ENCODE measurements around the gene SERPINA9.
"Not testable (repeated sequence)": the region's sequence is repeated elsewhere in the genome, so short reads cannot be mapped to it uniquely, and the experiment has no call there.

The SERPINA9 gene, protein sequence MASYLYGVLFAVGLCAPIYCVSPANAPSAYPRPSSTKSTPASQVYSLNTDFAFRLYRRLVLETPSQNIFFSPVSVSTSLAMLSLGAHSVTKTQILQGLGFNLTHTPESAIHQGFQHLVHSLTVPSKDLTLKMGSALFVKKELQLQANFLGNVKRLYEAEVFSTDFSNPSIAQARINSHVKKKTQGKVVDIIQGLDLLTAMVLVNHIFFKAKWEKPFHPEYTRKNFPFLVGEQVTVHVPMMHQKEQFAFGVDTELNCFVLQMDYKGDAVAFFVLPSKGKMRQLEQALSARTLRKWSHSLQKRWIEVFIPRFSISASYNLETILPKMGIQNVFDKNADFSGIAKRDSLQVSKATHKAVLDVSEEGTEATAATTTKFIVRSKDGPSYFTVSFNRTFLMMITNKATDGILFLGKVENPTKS

DNA sequence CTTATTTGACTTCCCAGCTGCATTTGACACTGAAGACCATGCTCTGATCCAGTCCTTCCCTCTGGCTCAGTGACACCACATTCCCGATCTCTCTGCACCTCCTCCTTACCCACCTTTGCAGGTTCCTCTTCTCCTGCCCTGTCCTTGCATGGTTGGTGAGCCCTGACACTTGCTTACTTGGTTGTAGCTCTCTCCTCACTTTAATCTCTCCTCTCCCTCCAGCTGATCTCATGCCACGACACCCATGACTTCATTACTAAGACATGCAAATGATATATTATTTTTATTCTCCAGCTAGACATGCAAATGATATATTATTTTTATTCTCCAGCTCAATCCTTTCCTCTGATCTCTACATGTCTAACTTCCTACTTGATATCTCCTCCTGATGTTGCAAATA lies at the start of gene SERPINA9:
Gene SERPINA9 (minus strand): TSS at position 175 of the 400 bp plus-strand sequence. CDS start 6,357 bp downstream, outside the sequence.
- DNase-seq (ENCODE audit: low read depth): no peak

DNA sequence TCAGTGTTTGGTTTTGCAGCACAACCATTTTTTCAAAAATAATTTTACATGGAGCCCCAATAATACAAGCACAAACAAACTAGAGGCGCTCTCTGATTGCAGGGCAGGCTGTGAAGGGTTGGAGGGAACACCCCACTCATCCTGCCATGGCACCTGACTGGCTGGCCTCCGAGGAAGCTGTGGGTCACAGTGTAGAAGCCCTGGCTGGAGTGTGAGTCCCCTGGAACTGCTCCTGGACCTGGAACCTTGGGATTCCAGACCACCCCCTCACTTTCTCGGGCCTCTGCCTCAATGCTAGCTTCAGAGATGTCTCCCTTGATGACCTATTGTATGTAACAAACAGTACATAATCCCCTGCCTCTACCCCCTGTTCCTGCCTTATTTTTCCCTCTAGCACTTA lies 48.1 kb upstream of the SERPINA9 start:
- no peak for DNase-seq (ENCODE audit: low read depth)

DNA sequence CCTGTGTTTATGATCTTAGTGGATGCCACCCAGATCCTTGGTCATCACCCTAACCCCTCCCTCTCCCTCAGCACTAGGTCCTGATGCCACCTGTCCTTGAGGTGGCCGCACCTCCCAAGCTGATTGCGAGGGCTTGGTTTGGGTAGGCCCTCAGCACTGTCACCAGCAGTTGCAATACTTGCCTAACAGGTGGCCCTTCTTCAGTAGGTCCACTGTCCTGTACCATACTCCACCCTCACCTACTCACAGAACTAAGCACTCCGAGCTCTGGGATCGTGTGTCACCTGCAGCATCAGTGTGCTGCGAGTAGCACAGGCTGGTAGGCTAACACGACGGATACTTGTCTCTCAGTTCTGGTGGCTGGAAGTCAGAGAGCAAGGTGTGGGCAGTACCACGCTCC lies 47.3 kb upstream of the SERPINA9 start:
- DNase-seq (ENCODE audit: low read depth): no peak

DNA sequence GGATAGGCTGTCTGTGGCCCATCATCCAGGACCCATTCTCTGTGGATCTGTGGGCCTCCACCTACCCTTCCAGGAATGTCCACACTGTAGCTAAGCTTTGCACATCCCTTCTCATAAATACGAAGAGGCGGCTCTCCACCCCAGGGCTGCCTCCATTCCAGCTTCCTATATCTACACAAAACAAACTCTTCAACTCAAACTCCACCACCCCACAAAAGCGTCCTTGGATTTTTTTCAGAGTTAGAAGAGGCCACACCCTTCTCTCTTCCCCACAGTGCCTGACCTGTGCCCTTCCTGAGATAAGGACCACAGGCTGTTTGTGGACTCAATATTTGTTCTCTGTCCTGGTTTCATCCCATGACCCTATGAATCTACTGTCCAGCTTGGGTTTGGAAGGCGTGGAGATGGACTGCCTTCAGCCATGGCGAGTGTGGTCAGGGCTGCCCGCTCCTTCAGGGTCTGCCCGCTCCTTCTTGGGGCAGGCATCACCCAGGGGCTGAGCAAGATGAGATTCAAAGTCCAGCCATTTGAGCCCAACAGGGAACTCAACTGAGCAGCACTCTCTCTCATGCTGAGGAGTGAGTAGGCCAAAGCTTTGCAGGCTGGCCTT lies 46.2 kb upstream of the SERPINA9 start:
- no peak for DNase-seq (ENCODE audit: low read depth)

DNA sequence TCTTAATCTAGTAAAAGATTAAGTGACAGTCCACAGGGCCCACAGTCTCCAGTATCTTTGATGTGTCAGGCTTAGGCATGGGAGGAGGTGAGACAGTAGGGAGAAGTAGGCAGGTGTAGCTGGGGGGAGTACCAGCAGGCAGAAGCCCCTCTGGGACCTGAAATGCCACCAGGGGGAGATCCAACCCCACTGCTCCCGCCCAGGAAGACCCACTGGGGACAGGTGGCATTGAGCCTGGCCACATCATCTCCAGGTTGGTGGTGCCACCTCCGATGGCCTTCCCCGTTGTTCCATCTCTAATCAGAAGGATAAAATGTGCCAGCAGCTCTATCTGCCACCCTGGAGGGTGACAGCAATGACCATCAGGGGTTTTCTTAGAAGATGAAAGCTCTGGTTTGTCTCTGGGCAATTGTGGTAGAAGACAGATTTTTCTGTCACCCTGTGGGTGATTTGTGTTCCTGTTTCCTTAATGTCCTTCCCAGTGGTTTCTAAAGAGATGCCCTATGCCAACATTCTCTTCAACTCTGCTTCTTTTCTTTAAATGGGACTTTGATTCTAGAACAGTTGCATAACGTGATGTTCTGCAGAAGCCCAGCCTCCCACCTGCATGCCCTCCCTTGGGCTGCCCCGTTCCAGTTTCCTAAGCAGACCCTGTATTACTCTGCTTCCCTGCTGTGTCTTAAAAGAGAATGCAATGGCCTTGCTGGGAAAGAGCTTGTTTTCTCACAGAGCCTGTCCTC lies 45.5 kb upstream of the SERPINA9 start:
- DNase-seq (ENCODE audit: low read depth): no peak

DNA sequence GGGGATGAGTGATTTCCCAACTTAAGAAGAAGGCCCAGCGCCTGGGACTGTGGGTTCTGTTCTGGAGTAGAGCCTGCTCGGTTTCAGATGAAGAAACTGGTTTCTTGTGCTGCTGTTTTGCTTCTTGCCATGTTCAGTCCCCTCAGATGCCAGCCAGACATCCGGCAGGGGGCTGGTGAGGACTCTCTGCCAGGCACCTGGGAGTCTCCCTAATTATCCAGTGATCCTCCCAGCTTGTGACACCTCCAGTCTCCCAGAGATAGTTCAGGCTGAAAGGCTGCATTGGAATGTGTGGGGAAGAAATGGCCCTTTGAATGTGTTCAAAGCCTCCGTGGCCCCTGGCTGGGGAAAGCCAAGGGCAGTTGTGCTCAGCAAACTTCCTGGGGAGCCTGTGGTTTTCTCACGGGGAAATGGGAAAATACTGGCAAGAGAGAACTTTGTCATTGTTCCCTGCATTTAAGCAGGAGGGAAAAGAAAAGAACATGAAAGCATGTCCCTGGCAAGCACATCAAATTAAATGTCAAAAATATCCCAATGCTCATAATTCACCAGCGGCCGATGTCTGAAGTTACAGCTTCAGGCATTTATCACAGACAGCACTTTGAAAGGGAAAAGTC lies 41.8 kb upstream of the SERPINA9 start:
- no peak for DNase-seq (ENCODE audit: low read depth)

DNA sequence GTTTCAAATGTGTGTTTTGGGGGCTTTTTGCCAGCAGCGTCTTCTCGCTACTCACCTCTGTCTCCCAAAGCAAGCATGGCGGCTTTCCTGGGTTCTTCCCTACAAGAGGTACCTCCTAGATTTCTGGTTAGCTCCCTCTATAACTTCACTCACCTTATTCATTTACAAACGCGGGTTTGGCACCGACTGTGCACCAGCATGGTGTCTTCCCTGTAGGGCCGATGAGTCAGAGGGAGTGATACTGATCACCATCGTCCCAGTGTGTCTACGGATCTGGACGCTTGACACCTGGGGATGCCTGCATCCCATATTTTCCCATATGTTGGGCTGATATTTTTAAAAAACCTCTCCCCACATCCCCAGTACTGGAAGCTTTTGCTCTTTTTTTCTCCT lies 41.2 kb upstream of the SERPINA9 start:
- no peak for DNase-seq (ENCODE audit: low read depth)

DNA sequence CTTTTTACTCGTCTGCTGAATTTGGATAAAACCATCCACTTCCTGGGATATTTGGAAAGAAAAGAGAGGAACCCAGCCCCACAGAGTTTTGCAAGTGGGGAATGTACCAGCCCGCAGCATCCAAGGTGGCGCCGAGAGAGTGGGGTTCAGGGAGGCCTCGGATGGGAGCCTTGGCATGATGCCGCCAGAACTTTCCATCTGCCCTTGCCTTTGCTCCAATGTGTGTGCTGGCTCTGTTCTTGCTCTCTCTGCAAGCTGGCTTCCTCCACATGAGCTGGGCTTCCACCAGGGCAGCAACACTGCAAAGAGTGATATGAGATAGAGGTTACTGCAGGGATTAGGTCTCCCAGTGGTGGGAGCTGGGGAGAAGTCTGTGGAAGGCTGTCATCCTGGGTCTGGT lies 39.9 kb upstream of the SERPINA9 start:
- no peak for DNase-seq (ENCODE audit: low read depth)

DNA sequence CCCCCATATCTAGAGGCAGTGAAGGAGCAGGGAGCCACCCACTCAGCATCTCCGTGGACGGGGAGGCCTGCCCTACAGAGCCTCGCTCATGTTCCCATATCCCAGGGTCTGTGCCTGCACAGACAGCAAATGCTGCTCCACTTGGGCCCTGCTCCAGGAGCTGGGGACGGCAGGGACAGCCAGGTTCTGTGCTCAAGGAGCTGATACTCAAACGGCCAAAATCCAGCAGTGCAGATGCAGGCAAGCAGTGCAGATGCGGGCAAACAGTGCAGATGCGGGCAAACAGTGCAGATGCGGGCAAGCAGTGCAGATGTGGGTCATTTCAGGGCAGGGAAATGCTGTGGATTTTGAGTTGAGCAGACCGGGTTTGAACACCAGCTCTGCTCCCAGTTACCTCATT lies 39.4 kb upstream of the SERPINA9 start:
- no peak for DNase-seq (ENCODE audit: low read depth)

DNA sequence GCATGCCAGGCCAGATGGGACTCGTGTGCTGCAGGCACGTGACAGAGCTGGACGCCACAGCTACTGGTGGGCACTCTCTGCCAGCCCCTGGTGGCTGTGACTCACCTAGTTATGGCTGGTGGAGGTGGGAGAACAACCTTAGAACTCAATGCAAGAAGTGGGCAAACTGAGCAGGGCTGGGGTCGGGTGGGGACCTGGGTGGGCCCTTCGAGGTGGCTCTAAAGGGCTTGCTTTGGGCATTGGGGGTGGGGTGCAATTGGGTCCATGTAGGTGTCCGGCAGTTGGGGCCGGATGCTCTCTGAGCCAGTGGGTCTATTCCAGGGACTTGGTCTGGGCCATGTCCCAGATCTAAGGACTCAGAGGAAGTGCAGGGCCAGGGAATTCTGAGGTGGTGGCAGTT lies 38.4 kb upstream of the SERPINA9 start:
- DNase-seq (ENCODE audit: low read depth): no peak

DNA sequence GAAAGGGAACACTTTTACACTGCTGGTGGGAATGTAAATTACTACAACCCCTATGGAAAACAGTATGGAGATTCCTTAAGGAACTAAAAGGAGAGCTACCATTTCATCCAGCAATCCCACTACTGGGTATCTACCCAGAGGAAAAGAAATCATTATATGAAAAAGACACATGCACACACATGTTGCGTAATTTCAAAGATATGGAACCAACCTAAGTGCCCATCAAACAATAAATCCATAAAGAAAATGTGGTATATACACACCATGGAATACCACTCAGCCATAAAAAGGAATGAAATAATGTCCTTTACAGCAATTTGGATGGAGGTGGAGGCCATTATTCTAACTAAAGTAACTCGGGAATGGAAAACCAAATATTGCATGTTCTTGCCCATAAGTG lies 34.5 kb upstream of the SERPINA9 start:
- not testable (repeated sequence) for DNase-seq (ENCODE audit: low read depth)

DNA sequence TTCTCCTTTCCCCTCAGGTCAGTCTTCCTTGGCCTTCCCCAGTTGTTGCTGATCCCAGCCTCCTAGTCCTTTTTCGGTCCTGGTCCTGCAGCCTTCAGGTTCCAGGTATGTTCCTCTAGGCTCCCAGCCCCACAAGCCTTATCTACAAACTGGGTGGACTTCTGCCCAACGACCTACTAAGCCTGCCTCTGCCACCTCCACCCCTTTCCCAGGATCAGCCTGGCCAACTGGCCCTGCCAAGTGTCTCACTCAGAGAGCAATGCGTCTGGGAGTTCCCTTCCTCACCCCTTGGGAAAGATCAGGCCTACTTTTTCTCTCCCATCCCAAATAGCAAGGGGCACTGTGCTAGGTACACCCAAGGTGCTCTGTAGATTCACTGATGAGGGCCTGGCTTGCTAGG lies 33.4 kb upstream of the SERPINA9 start, which contains the start of gene SERPINA12:
Gene SERPINA12 (minus strand): TSS at position 114 of the 400 bp plus-strand sequence. CDS start 11,072 bp downstream, outside the sequence.
- no peak for DNase-seq (ENCODE audit: low read depth)

DNA sequence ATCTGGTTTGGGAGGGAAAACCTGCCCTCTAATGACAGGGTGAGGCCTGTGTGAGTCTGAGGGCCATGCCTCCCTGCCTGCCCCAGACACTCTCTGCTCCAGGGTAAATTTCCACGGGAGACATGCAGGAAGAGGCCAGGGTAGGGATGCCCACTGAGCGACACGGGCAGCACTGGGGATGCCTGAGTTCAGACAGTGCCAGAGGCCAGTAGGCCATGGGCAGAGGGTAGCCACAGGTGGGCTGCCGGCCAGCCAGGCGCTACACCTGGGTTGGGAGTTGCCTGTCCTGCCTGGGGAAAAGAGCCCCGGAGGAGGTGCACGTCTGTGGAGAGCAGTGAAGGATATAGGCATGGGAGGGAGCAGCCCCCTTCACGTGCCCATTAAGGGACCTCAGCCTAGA lies 29.6 kb upstream of the SERPINA9 start:
- DNase-seq (ENCODE audit: low read depth): no peak

DNA sequence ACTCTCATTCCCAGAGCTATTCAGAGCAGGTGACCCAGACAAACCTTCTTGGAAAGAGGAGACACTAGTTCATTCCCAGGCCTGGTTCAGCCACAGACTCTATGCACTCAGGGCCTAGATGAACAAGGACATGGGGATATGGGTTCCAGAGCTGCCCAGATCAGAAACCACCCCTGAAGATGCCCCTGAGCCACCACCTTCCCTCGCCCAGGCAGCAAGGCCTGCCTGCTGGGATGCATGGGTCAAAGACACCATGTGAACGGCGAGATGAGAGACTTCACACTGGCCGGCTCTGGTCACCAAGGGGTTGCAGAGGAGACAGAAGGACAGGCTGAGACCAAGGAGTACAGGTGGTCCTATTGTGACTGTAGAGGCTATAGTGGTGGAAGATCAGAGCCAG lies 29.2 kb upstream of the SERPINA9 start:
- no peak for DNase-seq (ENCODE audit: low read depth)

DNA sequence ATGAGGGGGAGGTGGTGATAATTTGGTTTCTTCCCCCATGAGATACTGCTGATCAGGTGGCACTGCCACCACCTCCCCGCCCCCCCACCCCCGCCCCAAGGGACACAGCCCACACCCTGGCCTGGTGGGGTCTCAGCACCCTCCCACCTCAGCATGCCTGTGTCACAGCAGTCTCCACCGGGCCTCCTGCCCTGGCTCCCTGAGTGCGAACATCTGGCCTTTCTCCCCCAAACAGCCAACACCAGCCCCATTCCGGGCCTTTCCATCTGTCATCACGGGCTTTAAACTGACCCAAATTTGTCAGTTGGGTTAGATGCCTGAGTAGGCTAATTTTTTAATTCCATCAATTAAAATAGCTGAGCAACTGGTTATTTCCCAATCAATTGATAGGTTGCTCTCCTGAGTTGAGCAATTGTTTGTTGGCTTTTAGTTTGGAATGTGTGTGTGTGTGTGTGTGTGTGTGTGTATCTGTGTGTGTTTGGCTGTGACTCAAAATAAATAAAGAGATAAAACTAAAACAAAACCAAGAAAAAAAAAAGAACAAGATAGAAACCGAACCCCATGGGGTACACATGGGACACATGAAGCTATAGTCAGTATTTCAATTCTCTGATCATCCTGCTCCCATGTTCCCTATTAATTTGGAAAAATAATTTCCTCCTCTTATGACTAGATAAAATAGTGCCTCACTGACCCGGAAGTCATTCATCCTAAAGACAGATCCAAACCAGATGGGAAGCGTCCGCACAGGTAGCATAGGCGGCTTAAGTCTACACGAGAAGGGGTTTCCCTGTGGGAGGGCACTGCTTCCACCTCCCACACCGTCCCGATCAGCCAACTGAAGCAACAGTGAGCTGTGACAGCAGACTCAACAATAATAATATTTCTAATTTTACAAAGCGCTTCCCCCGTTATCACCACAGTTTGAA lies 25.9 kb upstream of the SERPINA9 start:
- DNase-seq (ENCODE audit: low read depth): no peak

DNA sequence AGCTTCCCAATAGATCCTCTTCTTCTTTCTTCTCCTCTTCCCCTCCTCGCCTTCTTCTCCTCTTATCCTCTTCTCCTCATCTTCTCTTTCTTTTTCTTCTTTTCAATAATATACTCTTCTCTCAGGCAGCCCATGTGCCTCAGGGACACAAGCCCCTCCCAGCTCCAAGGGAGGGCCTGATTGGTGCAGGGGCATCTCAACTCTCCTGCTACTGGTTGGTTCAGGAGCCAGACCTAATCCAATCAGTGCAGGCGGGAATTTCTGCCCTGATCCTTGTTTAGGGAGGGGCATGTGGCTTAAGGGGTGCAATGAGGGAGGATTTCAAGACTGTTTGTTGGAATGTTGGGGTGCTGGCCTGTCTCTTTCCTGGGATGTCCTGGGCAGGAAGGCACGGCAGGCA lies 24.3 kb upstream of the SERPINA9 start:
- no peak for DNase-seq (ENCODE audit: low read depth)

DNA sequence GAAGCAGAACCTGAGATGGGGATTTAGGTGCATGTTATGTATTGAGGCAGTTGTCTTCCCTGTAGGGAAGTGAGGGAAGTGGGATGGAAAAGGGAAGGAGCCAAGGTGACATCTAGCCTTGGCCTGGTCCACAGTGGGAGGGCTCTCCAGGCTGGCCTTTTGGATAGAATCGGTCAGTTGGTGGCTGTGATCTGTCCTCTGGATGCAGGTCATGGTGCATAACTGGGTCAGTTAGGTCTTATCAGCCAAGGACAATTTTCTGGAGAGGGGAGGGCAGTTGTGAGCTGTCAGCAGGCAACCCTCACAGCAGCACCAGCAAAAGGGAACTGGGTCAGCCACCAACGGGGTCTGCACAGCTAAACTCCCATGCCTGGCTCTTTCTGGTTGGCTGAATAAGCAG lies 23.7 kb upstream of the SERPINA9 start:
- DNase-seq (ENCODE audit: low read depth): no peak

DNA sequence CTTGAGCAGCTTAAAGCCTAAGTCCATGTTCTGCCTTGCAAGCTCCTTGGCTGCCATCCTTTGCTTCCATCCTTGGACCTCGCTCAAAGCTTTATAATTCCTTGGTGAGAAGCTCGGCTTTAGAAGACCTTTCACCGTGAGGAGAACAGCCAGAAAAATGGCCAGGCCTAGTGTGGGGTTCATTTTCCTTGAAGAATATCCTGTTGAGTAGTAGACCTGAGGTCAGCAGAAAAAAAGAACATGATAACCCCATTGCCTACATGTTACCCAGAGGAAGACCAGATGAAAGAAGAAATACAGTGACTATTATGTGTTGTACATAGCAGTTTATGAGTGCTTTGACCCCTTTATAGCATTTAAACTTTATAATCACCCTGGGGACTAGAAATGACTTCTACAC lies 22.2 kb upstream of the SERPINA9 start:
- no peak for DNase-seq (ENCODE audit: low read depth)

DNA sequence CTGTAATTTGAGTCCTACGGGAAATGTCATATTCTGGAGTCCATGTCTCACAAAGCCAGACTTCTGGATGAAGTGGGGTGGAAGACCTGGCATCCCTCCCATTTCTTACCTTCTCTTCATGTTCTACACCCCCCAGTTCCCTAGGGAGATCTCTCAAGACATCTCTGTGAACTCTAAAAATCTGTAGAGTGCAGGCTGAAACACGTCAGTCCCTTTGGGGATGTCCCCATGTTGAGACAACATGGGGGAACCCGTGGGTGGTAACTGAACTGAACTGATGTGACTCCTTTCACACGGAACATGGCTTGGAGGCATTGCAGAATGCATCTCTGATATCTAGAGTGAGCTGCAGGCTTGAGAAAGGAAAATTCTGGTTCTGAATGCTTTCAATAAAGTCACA lies 18.1 kb upstream of the SERPINA9 start:
- no peak for DNase-seq (ENCODE audit: low read depth)

DNA sequence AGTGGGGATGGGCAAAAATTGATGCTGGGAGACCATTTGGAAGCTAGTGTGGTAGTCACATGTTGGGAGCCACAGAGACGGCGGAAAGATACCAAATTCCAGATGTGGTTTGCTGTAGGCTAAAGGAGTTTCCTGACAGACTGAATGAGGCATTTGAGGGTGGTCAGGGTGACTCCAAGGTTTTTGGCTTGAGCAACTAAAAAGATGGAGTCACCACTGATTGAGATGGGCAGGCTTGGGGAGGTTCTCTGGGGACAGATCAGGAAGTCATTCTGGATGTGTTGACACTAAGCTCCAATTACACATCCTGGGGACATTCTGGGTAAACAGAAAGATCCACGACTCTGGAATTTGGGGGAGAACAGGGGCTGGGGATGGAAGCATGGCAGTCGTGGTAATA lies 15.5 kb upstream of the SERPINA9 start:
- no peak for DNase-seq (ENCODE audit: low read depth)

DNA sequence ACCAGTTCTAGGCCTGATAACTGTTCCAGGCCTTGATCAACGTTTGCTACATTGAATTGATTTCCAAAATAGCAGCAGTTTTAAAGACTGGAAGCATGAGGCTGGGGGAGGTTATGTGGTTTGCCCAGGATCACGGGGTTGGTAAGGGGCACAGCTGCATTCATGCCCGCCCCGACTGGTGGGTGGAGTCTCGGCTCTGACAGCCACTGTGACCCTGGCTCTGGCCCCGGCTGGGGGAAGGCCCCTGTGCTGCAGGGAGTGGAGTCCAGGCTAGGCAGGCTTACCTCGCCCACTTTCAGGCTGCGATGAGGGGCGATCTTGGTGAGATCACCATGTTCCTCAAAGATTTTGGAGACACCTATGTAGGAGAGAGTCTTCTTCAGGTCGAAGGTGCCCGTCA lies 13.3 kb upstream of the SERPINA9 start:
- DNase-seq (ENCODE audit: low read depth): no peak

All from fibroblast of gingiva (primary cell).